NCI-H748 (cell line): ENCODE data around the gene ISCA2.
"Not testable (repeated sequence)": the region's sequence is repeated elsewhere in the genome, so short reads cannot be mapped to it uniquely, and the experiment has no call there.

Experiments
- DNase-seq: peaks from one replicate; lab custom pipeline; 2025; ENCODE audit not compliant: unreplicated experiment; lab: John Stamatoyannopoulos, UW

The ISCA2 gene

GRCh38 chr14:74526854-74527585, 33.5 kb downstream of the ISCA2 start:
- no peak for DNase-seq

GRCh38 chr14:74527736-74528280, 34.2 kb downstream of the ISCA2 start:
- no peak for DNase-seq

- DNase-seq, result no peak
Observed at GRCh38 chr14:74528406-74528805, 34.8 kb downstream of the ISCA2 start.

GRCh38 chr14:74528886-74529285, 35.3 kb downstream of the ISCA2 start:
- no peak for DNase-seq

GRCh38 chr14:74531006-74531405, 37.4 kb downstream of the ISCA2 start:
- DNase-seq, result no peak

GRCh38 chr14:74531467-74531866, 37.9 kb downstream of the ISCA2 start:
- DNase-seq, result peak; percentile 10

GRCh38 chr14:74532246-74532645, 38.7 kb downstream of the ISCA2 start:
- DNase-seq, result no peak

- DNase-seq, result no peak
Observed at GRCh38 chr14:74533576-74533975, 40.0 kb downstream of the ISCA2 start.

- DNase-seq, result no peak
Observed at GRCh38 chr14:74535756-74536325, 42.3 kb downstream of the ISCA2 start.

- not testable (repeated sequence) for DNase-seq
Observed at GRCh38 chr14:74536336-74536735, 42.8 kb downstream of the ISCA2 start.

GRCh38 chr14:74538411-74539391, 45.1 kb downstream of the ISCA2 start:
- DNase-seq, result no peak

GRCh38 chr14:74539503-74539902, 45.9 kb downstream of the ISCA2 start:
- no peak for DNase-seq

GRCh38 chr14:74541225-74541624, 47.7 kb downstream of the ISCA2 start:
- no peak for DNase-seq

- DNase-seq, result no peak
Observed at GRCh38 chr14:74542056-74542685, 48.6 kb downstream of the ISCA2 start.

GRCh38 chr14:74543771-74544438, 50.3 kb downstream of the ISCA2 start:
- DNase-seq, result no peak

- DNase-seq, result no peak
Observed at GRCh38 chr14:74545386-74545785, 51.8 kb downstream of the ISCA2 start.

GRCh38 chr14:74546416-74546815, 52.9 kb downstream of the ISCA2 start:
- no peak for DNase-seq
